Gastrocnemius medialis (tissue), 4 donors: ENCODE data around the gene COX4I2. TPM values are rescaled to one million over a fixed set of nuclear protein-coding genes. Genes with fewer than 3 reads are reported as not detected.
"Not testable (repeated sequence)": the region's sequence is repeated elsewhere in the genome, so short reads cannot be mapped to it uniquely, and the experiment has no call there.

ENCODE experiments used
- ATAC-seq, 2 donors: fragments of 150-250 bp; one replicate each; pipeline ENCODE4 v1.9.1; 2016
- DNase-seq, 2 donors: peaks; one replicate each; pipeline ENCODE4 v3.0.0-alpha.2; 2019
- H3K27ac ChIP-seq, 4 donors: fragments of 200-600 bp; sonication (generic); 1 replicate in 1 of 4; 2 replicates in 3 of 4; pipeline ENCODE4 v1.5.1; 2016 to 2018; ENCODE audit warnings: mild to moderate bottlenecking in 2 of 4, moderate library complexity in 1 of 4
- H3K27me3 ChIP-seq, 3 donors: fragments of 200-600 bp; sonication (generic) in 2 of 3; 1 replicate in 1 of 3; 2 replicates in 2 of 3; pipeline versions ENCODE4 v1.5.1 to v1.6.0; 2016 to 2019; ENCODE audit warnings: mild to moderate bottlenecking in 1 of 3, moderate library complexity in 1 of 3
- H3K36me3 ChIP-seq, 2 donors: fragments of 200-600 bp; sonication (generic) in 1 of 2; one replicate each; pipeline ENCODE4 v1.5.1; 2017 to 2018
- H3K4me1 ChIP-seq, 2 donors: fragments of 200-600 bp; sonication (generic) in 1 of 2; one replicate each; pipeline ENCODE4 v1.5.1; 2016 to 2017; ENCODE audit warnings: mild to moderate bottlenecking in 2 of 2
- H3K4me3 ChIP-seq, 4 donors: fragments of 200-600 bp; sonication (generic) in 3 of 4; 1 replicate in 1 of 4; 2 replicates in 3 of 4; pipeline ENCODE4 v1.5.1; 2016 to 2019; ENCODE audit warnings: mild to moderate bottlenecking in 2 of 4
- H3K9me3 ChIP-seq, 3 donors: fragments of 200-600 bp; sonication (generic) in 2 of 3; 1 replicate in 1 of 3; 2 replicates in 2 of 3; pipeline ENCODE4 v1.5.1; 2016 to 2019
- CTCF ChIP-seq, 5 experiments: fragments of 450-650 bp in 3 of 5; fragments of 200-600 bp in 2 of 5; sonication (generic) in 2 of 5; IDR thresholded peaks in 4 of 5; conservative IDR thresholded peaks in 1 of 5; 1 replicate in 4 of 5; 2 replicates in 1 of 5; pipeline ENCODE4 v1.5.1; 2016 to 2019; ENCODE audit warnings: antibody characterized with exemption in 5 of 5, mild to moderate bottlenecking in 3 of 5, moderate library complexity in 3 of 5
- POLR2A ChIP-seq, 2 donors: fragments of 450-650 bp; IDR thresholded peaks; one replicate each; pipeline ENCODE4 v1.6.1; 2017; ENCODE audit warnings: antibody characterized with exemption in 2 of 2, mild to moderate bottlenecking in 2 of 2, moderate library complexity in 2 of 2
- in situ Hi-C, 4 donors: fragments of 200-750 bp; cut with MboI; loops; one replicate each; pipeline versions ENCODE4 v1.15.0 to v1.8.0; 2017; ENCODE audit warnings: low sequenced_read_pairs in 4 of 4
- intact Hi-C: fragments of 100-400 bp; cut with DNase I; formaldehyde crosslinking; loops from one replicate; pipeline ENCODE4 v1.15.1; 2023; ENCODE audit warnings: low total_unique reads
- total RNA-seq, 4 donors: library from RNA; depleted of rRNA; stranded (reverse); fragments of >200 nt; gene quantifications; one replicate each; pipeline versions ENCODE4 v1.1.0 to v1.2.3, GENCODE V29; 2016

The COX4I2 gene
- total RNA-seq, 4 donors from 2014 or later, result 3.9 to 10.4 (median 4.3) TPM

GRCh38 chr20:31666258-31667042 lies 28.7 kb downstream of the COX4I2 start:
- peak; percentile 58 to 60 for DNase-seq
- Histone ChIP-seq H3K4me1 (peaks cover 81 to 82% of the 10 kb centered on the region in 2 donors), H3K4me3 (no peak overlapping the region), H3K27ac (peak overlapping the region; percentile 82 to 98 (median 92)), H3K9me3 (no peaks in the 10 kb centered on the region), H3K36me3 (peaks cover 0 to 16% of the 10 kb centered on the region in 2 donors), H3K27me3 (no peaks in the 10 kb centered on the region)
- in situ Hi-C loops (loop anchor here in 1 of 4 donors (25.0 kb wide), 1 partner anchor 146 kb away; the partner anchor contains the start of gene MYLK2), intact Hi-C loops (no loop called here)
- no peak for ATAC-seq
- peak in 1 of 2 donors; percentile 25 for TF ChIP-seq POLR2A (IDR thresholded peaks at IDR 0.05)
- TF ChIP-seq CTCF (IDR thresholded peaks at IDR 0.05 in 4 of 5, conservative IDR thresholded peaks at IDR 0.05 in 1 of 5), result no peak

- Histone ChIP-seq H3K27me3 (no peaks in the 10 kb centered on the region), H3K4me3 (no peak overlapping the region), H3K27ac (peak overlapping the region; percentile 82 to 98 (median 92)), H3K9me3 (no peaks in the 10 kb centered on the region), H3K36me3 (peaks cover 0 to 16% of the 10 kb centered on the region in 2 donors), H3K4me1 (peaks cover 85 to 86% of the 10 kb centered on the region in 2 donors)
- TF ChIP-seq POLR2A (IDR thresholded peaks at IDR 0.05) (no peak), CTCF (IDR thresholded peaks at IDR 0.05 in 4 of 5, conservative IDR thresholded peaks at IDR 0.05 in 1 of 5) (no peak)
- DNase-seq, result no peak
- in situ Hi-C loops (loop anchor here in 1 of 4 donors (25.0 kb wide), 1 partner anchor 145 kb away; the partner anchor contains the start of gene MYLK2), intact Hi-C loops (no loop called here)
- no peak for ATAC-seq
Measured at GRCh38 chr20:31667315-31668285, 29.9 kb downstream of the COX4I2 start.

- H3K27ac ChIP-seq, result peak overlapping the region; percentile 82 to 98 (median 92)
- ATAC-seq, DNase-seq, H3K4me3 ChIP-seq, intact Hi-C loops, H3K27me3 ChIP-seq, H3K9me3 ChIP-seq: not testable (repeated sequence)
- in situ Hi-C loops, result loop anchor here in 1 of 4 donors (25.0 kb wide), 1 partner anchor 143 kb away; the partner anchor contains the start of gene MYLK2
- peaks cover 0 to 16% of the 10 kb centered on the region in 2 donors for H3K36me3 ChIP-seq
- peaks cover 93 to 97% of the 10 kb centered on the region in 2 donors for H3K4me1 ChIP-seq
Measured at GRCh38 chr20:31668944-31669343, 31.2 kb downstream of the COX4I2 start.

- no peaks in the 10 kb centered on the region for H3K9me3 ChIP-seq
- in situ Hi-C loops (loop anchor here in 1 of 4 donors (25.0 kb wide), 1 partner anchor 142 kb away; the partner anchor contains the start of gene MYLK2), intact Hi-C loops (loop anchor here (2.0 to 5.0 kb wide), 4 partner anchors 29 to 147 kb away; partner anchors contain the start of genes BCL2L1 and MYLK2)
- H3K27ac ChIP-seq, result peak overlapping the region; percentile 82 to 98 (median 92)
- no peak for DNase-seq
- TF ChIP-seq CTCF (IDR thresholded peaks at IDR 0.05 in 4 of 5, conservative IDR thresholded peaks at IDR 0.05 in 1 of 5), result no peak
- no peak for TF ChIP-seq POLR2A (IDR thresholded peaks at IDR 0.05)
- peaks cover 0 to 13% of the 10 kb centered on the region in 2 donors for H3K36me3 ChIP-seq
- H3K27me3 ChIP-seq, result no peaks in the 10 kb centered on the region
- H3K4me1 ChIP-seq, result peaks cover 93 to 98% of the 10 kb centered on the region in 2 donors
- peak overlapping the region in 3 of 4 donors; percentile 16 to 32 (median 18) for H3K4me3 ChIP-seq
- ATAC-seq, result peak; percentile 3 to 14
Measured at GRCh38 chr20:31669876-31670275, 32.2 kb downstream of the COX4I2 start.
